ENCODE data around the gene EFCAB8. TPM values are rescaled to one million over a fixed set of nuclear protein-coding genes. Genes with fewer than 3 reads are reported as not detected.

The EFCAB8 gene
- total and polyA plus RNA-seq, 4 donors: 0.25 TPM; not detected in 3

DNA sequence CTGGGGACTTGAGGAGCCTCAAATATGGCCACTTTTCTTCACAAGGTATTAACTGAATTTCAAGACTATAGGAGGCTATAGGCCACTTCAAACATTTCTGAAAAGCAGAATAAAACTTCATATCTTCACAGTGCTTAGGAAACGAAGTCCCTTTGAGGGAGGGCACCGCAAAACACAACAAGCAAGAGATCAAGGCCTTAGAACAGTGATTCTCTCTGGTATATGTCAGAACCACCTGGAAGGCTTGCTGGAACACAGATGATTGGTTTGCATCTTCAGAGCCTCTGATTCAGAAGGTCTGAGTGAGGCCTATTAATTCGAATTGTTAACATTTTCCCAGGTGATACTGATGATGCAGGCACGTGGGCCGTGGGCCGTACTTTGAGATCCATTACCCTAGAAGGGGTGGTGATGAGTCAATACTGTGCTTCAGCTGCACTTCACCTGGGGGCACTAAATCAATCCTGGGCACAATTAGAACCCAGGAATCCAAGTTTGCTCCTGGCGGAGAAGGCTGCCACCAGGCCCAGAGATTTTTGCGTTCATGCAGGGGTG, 134.8 kb downstream of the EFCAB8 start:
- TF ChIP-seq HNF4A (conservative IDR thresholded peaks at IDR 0.05): no peak
- TF ChIP-seq YY1 (IDR thresholded peaks at IDR 0.05): no peak
- TF ChIP-seq, protein P1, sequence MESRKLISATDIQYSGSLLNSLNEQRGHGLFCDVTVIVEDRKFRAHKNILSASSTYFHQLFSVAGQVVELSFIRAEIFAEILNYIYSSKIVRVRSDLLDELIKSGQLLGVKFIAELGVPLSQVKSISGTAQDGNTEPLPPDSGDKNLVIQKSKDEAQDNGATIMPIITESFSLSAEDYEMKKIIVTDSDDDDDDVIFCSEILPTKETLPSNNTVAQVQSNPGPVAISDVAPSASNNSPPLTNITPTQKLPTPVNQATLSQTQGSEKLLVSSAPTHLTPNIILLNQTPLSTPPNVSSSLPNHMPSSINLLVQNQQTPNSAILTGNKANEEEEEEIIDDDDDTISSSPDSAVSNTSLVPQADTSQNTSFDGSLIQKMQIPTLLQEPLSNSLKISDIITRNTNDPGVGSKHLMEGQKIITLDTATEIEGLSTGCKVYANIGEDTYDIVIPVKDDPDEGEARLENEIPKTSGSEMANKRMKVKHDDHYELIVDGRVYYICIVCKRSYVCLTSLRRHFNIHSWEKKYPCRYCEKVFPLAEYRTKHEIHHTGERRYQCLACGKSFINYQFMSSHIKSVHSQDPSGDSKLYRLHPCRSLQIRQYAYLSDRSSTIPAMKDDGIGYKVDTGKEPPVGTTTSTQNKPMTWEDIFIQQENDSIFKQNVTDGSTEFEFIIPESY (IDR thresholded peaks at IDR 0.05): no peak
- TF ChIP-seq GABPA (IDR thresholded peaks at IDR 0.05 in 1 of 2, conservative IDR thresholded peaks at IDR 0.05 in 1 of 2): no peak
- TF ChIP-seq RXRA (IDR thresholded peaks at IDR 0.05): no peak
- no peak for TF ChIP-seq SP1 (IDR thresholded peaks at IDR 0.05)
- no peak for TF ChIP-seq FOXA2 (IDR thresholded peaks at IDR 0.05)
- no peak for TF ChIP-seq TAF1 (conservative IDR thresholded peaks at IDR 0.05)
- TF ChIP-seq, protein P2, sequence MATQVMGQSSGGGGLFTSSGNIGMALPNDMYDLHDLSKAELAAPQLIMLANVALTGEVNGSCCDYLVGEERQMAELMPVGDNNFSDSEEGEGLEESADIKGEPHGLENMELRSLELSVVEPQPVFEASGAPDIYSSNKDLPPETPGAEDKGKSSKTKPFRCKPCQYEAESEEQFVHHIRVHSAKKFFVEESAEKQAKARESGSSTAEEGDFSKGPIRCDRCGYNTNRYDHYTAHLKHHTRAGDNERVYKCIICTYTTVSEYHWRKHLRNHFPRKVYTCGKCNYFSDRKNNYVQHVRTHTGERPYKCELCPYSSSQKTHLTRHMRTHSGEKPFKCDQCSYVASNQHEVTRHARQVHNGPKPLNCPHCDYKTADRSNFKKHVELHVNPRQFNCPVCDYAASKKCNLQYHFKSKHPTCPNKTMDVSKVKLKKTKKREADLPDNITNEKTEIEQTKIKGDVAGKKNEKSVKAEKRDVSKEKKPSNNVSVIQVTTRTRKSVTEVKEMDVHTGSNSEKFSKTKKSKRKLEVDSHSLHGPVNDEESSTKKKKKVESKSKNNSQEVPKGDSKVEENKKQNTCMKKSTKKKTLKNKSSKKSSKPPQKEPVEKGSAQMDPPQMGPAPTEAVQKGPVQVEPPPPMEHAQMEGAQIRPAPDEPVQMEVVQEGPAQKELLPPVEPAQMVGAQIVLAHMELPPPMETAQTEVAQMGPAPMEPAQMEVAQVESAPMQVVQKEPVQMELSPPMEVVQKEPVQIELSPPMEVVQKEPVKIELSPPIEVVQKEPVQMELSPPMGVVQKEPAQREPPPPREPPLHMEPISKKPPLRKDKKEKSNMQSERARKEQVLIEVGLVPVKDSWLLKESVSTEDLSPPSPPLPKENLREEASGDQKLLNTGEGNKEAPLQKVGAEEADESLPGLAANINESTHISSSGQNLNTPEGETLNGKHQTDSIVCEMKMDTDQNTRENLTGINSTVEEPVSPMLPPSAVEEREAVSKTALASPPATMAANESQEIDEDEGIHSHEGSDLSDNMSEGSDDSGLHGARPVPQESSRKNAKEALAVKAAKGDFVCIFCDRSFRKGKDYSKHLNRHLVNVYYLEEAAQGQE (IDR thresholded peaks at IDR 0.05): no peak
- TF ChIP-seq, protein P3, sequence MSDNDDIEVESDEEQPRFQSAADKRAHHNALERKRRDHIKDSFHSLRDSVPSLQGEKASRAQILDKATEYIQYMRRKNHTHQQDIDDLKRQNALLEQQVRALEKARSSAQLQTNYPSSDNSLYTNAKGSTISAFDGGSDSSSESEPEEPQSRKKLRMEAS (IDR thresholded peaks at IDR 0.05): no peak
- TF ChIP-seq, protein P4, sequence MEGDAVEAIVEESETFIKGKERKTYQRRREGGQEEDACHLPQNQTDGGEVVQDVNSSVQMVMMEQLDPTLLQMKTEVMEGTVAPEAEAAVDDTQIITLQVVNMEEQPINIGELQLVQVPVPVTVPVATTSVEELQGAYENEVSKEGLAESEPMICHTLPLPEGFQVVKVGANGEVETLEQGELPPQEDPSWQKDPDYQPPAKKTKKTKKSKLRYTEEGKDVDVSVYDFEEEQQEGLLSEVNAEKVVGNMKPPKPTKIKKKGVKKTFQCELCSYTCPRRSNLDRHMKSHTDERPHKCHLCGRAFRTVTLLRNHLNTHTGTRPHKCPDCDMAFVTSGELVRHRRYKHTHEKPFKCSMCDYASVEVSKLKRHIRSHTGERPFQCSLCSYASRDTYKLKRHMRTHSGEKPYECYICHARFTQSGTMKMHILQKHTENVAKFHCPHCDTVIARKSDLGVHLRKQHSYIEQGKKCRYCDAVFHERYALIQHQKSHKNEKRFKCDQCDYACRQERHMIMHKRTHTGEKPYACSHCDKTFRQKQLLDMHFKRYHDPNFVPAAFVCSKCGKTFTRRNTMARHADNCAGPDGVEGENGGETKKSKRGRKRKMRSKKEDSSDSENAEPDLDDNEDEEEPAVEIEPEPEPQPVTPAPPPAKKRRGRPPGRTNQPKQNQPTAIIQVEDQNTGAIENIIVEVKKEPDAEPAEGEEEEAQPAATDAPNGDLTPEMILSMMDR (IDR thresholded peaks at IDR 0.05; ENCODE audit: low read depth, low read length, missing input control): no peak
- no peak for TF ChIP-seq FOXA1 (IDR thresholded peaks at IDR 0.05)
- TF ChIP-seq, protein P5, sequence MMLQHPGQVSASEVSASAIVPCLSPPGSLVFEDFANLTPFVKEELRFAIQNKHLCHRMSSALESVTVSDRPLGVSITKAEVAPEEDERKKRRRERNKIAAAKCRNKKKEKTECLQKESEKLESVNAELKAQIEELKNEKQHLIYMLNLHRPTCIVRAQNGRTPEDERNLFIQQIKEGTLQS (IDR thresholded peaks at IDR 0.05): no peak
- TF ChIP-seq EGR1 (IDR thresholded peaks at IDR 0.05; ENCODE audit: low read depth in 2 of 2): no peak
- no peak for TF ChIP-seq NR2F2 (IDR thresholded peaks at IDR 0.05)
- TF ChIP-seq HNF4G (IDR thresholded peaks at IDR 0.05): no peak
- TF ChIP-seq JUND (IDR thresholded peaks at IDR 0.05): no peak
- no peak for TF ChIP-seq RAD21 (IDR thresholded peaks at IDR 0.05)
- no peak for DNase-seq (ENCODE audit: low spot score)

More for the DNA sequence above, 134.8 kb downstream of the EFCAB8 start:
- Histone ChIP-seq H3K27ac (ENCODE audit: low read depth in 1 of 2, low read length in 2 of 2) (no peak overlapping the region), H3K9ac (ENCODE audit: low read depth in 1 of 2, low read length in 2 of 2) (no peak overlapping the region), H3K9me3 (ENCODE audit: control insufficient read depth in 4 of 4, low read length in 3 of 4) (peaks cover 0 to 8% (median 3%) of the 10 kb centered on the region in 4 donors), H3K36me3 (ENCODE audit: control insufficient read depth in 4 of 4, insufficient read depth in 3 of 4, low read depth in 1 of 4, low read length in 3 of 4) (no peaks in the 10 kb centered on the region), H3K27me3 (ENCODE audit: control insufficient read depth in 4 of 4, insufficient read depth in 4 of 4, low read length in 3 of 4) (no peaks in the 10 kb centered on the region), H3K4me3 (ENCODE audit: low read depth in 1 of 3, low read length in 3 of 3) (no peak overlapping the region), H3K4me1 (ENCODE audit: control insufficient read depth in 4 of 4, insufficient read depth in 4 of 4, low read length in 3 of 4) (no peaks in the 10 kb centered on the region)
- WGBS: 84% methylated on average over 8 of the region's 8 CpGs

All from liver (tissue), 9 donors.